ENCODE data around the gene STAU1. TPM values are rescaled to one million over a fixed set of nuclear protein-coding genes. Genes with fewer than 3 reads are reported as not detected.
"Not testable (repeated sequence)": the region's sequence is repeated elsewhere in the genome, so short reads cannot be mapped to it uniquely, and the experiment has no call there.

Gene STAU1
- total and polyA plus RNA-seq, 2 of the 13 experiments (the other 11 are each of a cell fraction or from before 2014, with no cell fraction given): 119 to 133 TPM

DNA sequence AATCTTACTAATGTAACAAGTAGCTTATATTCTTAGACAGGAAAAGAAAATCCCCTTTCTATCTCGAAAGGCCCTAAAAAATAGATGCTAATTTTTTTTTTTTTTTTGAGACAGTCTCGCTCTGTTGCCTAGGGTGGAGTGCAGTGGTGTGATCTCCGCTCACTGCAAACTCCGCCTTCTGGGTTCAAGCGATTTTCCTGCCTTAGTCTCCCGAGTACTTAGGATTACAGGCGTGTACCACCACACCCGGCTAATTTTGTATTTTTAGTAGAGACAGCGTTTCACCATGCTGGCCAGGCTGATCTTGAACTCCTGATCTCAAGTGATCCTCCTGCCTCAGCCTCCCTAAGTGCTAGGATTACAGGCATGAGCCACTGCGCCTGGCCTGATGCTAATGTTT, 19.3 kb downstream of the STAU1 start:
- DNase-seq (ENCODE audit: low spot score); H3K27me3 ChIP-seq (ENCODE audit: control insufficient read depth in 1 of 2, insufficient read depth in 2 of 2, low read length in 2 of 2); CTCF ChIA-PET (ENCODE audit: low intra/inter-chr PET ratio, low total read pairs); FAIRE-seq; H3K4me3 ChIP-seq (replicated peaks in 1 of 3; ENCODE audit: insufficient read depth in 1 of 3, low read depth in 2 of 3, low read length in 3 of 3); BruUV-seq (replicated peaks); H3K27ac ChIP-seq (ENCODE audit: extremely low read length, insufficient read depth, low read length); in situ Hi-C loops (cut with HindIII; ENCODE audit: extremely low pct_ligation_motif_present, low pct_unique_long_range_greater_than_20kb); H3K9me3 ChIP-seq (ENCODE audit: low read length); H3K4me2 ChIP-seq (ENCODE audit: low read depth, low read length); intact Hi-C loops (cut with micrococcal nuclease; ENCODE audit: unreplicated experiment); H2AFZ ChIP-seq (ENCODE audit: low read length); ATAC-seq; H3K9ac ChIP-seq (ENCODE audit: insufficient read depth, low read depth, low read length): not testable (repeated sequence)
- TF ChIP-seq ZBTB38 (CRISPR knock-in tag; IDR thresholded peaks at IDR 0.05): 0 out of 2 replicates have a peak, but pooled peaks have one; percentile 44
- TF ChIP-seq, protein P1, sequence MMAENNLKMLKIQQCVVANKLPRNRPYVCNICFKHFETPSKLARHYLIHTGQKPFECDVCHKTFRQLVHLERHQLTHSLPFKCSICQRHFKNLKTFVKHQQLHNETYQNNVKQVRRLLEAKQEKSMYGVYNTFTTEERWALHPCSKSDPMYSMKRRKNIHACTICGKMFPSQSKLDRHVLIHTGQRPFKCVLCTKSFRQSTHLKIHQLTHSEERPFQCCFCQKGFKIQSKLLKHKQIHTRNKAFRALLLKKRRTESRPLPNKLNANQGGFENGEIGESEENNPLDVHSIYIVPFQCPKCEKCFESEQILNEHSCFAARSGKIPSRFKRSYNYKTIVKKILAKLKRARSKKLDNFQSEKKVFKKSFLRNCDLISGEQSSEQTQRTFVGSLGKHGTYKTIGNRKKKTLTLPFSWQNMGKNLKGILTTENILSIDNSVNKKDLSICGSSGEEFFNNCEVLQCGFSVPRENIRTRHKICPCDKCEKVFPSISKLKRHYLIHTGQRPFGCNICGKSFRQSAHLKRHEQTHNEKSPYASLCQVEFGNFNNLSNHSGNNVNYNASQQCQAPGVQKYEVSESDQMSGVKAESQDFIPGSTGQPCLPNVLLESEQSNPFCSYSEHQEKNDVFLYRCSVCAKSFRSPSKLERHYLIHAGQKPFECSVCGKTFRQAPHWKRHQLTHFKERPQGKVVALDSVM (CRISPR knock-in tag; IDR thresholded peaks at IDR 0.05): peak; percentile 48; the same call in 1 of the 2 replicates
- Histone ChIP-seq H3K4me1 (ENCODE audit: insufficient read depth, low read length) (peaks cover 57% of the 10 kb centered on the region), H3K36me3 (replicated peaks in 1 of 2; ENCODE audit: control insufficient read depth in 1 of 2, insufficient read depth in 2 of 2, low read length in 2 of 2) (peaks cover 20 to 57% of the 10 kb centered on the region in 2 experiments), H4K20me1 (ENCODE audit: insufficient read depth, low read length) (peaks cover 74% of the 10 kb centered on the region), H3K79me2 (ENCODE audit: insufficient read depth, low read length) (peaks cover 97% of the 10 kb centered on the region)
- WGBS (ENCODE audit: low lambda C conversion rate): 95% methylated on average over 10 of the region's 10 CpGs
- POLR2A ChIA-PET: interaction anchor here (0.6 to 1.7 kb wide), 4 partner anchors 10 to 19 kb away, joined by 3 to 6 read pairs (median 4); partner anchors contain the start of gene STAU1

DNA sequence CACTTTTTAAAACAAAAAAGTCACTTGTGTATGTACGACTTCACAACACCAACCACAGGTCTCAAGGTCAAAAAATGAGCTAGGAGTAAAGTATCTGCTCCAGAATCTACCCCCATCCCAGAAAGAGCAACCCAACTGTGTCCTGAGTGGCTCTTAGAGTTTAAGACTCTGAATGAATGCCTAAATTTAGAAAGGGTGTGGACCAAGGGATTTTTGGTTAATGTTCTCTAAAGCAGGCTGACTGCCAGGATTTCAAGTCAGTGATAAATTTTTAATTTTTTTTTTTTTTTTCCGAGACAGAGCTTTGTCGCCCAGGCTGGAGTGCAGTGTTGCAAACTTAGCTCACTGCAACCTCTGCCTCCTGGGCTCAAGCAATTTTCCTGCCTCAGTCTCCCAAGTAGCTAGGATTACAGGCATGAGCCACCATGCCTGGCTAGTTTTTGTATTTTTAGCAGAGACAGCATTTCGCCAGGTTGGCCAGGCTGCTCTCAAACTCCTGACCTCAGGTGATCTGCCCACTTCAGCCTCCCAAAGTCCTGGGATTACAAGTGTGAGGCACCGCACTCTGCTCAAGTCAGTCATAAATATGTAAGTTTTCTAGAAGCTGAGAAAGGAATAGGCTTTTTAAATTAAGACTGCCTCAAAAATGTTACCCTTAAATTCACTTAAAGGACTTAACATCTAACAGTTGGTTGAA, 20.2 kb downstream of the STAU1 start:
- POLR2A ChIA-PET: interaction anchor here (1.1 to 2.5 kb wide), 5 partner anchors 11 to 20 kb away, joined by 3 to 12 read pairs (median 4); partner anchors contain the start of gene STAU1
- in situ Hi-C loops (cut with HindIII; ENCODE audit: extremely low pct_ligation_motif_present, low pct_unique_long_range_greater_than_20kb): no loop called here
- 89% methylated on average over 5 of the region's 5 CpGs for WGBS (ENCODE audit: low lambda C conversion rate)

More for the DNA sequence above, 20.2 kb downstream of the STAU1 start:
- Histone ChIP-seq H3K79me2 (ENCODE audit: insufficient read depth, low read length) (peaks cover 97% of the 10 kb centered on the region), H2AFZ (ENCODE audit: low read length) (no peak overlapping the region), H3K9ac (ENCODE audit: insufficient read depth, low read depth, low read length) (no peak overlapping the region), H3K36me3 (replicated peaks in 1 of 2; ENCODE audit: control insufficient read depth in 1 of 2, insufficient read depth in 2 of 2, low read length in 2 of 2) (peaks cover 17 to 53% of the 10 kb centered on the region in 2 experiments), H3K4me1 (ENCODE audit: insufficient read depth, low read length) (peaks cover 59% of the 10 kb centered on the region), H3K9me3 (ENCODE audit: low read length) (no peaks in the 10 kb centered on the region), H3K27me3 (ENCODE audit: control insufficient read depth in 1 of 2, insufficient read depth in 2 of 2, low read length in 2 of 2) (no peaks in the 10 kb centered on the region), H3K4me2 (ENCODE audit: low read depth, low read length) (no peak overlapping the region), H3K4me3 (replicated peaks in 1 of 3; ENCODE audit: insufficient read depth in 1 of 3, low read depth in 2 of 3, low read length in 3 of 3) (no peak overlapping the region), H3K27ac (ENCODE audit: extremely low read length, insufficient read depth, low read length) (peak overlapping the region; percentile 13), H4K20me1 (ENCODE audit: insufficient read depth, low read length) (peaks cover 79% of the 10 kb centered on the region)
- BruUV-seq (replicated peaks): no TSS peak
- intact Hi-C loops (cut with micrococcal nuclease; ENCODE audit: unreplicated experiment): no loop called here
- DNase-seq (ENCODE audit: low spot score) (no peak), ATAC-seq (no peak; the same call in 2 of the 3 replicates), FAIRE-seq (no peak)
- CTCF ChIA-PET (ENCODE audit: low intra/inter-chr PET ratio, low total read pairs): no interaction called here
- TF ChIP-seq RBM22 (optimal IDR thresholded peaks at IDR 0.05; ENCODE audit: low read length) (peak; percentile 91), MAZ (IDR thresholded peaks at IDR 0.05; ENCODE audit: borderline replicate concordance, low read depth, low read length) (no peak), MAZ (CRISPR knock-in tag; IDR thresholded peaks at IDR 0.05; ENCODE audit: low read depth) (no peak)
